HG03558 (cell line): Measurements from ENCODE around the gene CMTR1.
"Not testable (repeated sequence)": the region's sequence is repeated elsewhere in the genome, so short reads cannot be mapped to it uniquely, and the experiment has no call there.

ENCODE experiments used
- ATAC-seq: cut with Tn5 transposase; IDR thresholded peaks from one replicate; pipeline ENCODE4 v1.9.1; 2021; ENCODE audit warnings: moderate number of reproducible peaks; ENCODE audit not compliant: unreplicated experiment; ENCODE audit errors: extremely low read depth

CMTR1 gene

GRCh38 chr6:37490536-37491170 is 57.6 kb downstream of the CMTR1 start:
- no peak for ATAC-seq

GRCh38 chr6:37491171-37491829 is 58.3 kb downstream of the CMTR1 start:
- ATAC-seq, result no peak

- ATAC-seq, result no peak
These were observed 58.8 kb downstream of the CMTR1 start for GRCh38 chr6:37491830-37492208.

GRCh38 chr6:37492236-37492972 is 59.4 kb downstream of the CMTR1 start:
- no peak for ATAC-seq

- ATAC-seq, result no peak
These were observed 60.1 kb downstream of the CMTR1 start for GRCh38 chr6:37492991-37493660.

GRCh38 chr6:37493661-37493995 is 60.6 kb downstream of the CMTR1 start:
- no peak for ATAC-seq

GRCh38 chr6:37495244-37495934 is 62.4 kb downstream of the CMTR1 start:
- no peak for ATAC-seq

GRCh38 chr6:37496951-37497885 is 64.2 kb downstream of the CMTR1 start:
- ATAC-seq, result no peak

- peak; percentile 53 for ATAC-seq
These were observed 66.6 kb downstream of the CMTR1 start, which contains the start of gene CCDC167 for GRCh38 chr6:37499433-37500293. CCDC167 (minus strand) TSS chr6:37499893; CDS start chr6:37499863, 30 bp downstream.

GRCh38 chr6:37500294-37500608 is 67.2 kb downstream of the CMTR1 start:
- no peak for ATAC-seq

- ATAC-seq, result not testable (repeated sequence)
These were observed 67.9 kb downstream of the CMTR1 start for GRCh38 chr6:37500904-37501303.

GRCh38 chr6:37501632-37502491 is 68.8 kb downstream of the CMTR1 start:
- no peak for ATAC-seq

- no peak for ATAC-seq
These were observed 69.8 kb downstream of the CMTR1 start for GRCh38 chr6:37502703-37503291.

- no peak for ATAC-seq
These were observed 70.4 kb downstream of the CMTR1 start for GRCh38 chr6:37503309-37503965.

GRCh38 chr6:37504024-37504423 is 71.0 kb downstream of the CMTR1 start:
- no peak for ATAC-seq

- no peak for ATAC-seq
These were observed 73.5 kb downstream of the CMTR1 start for GRCh38 chr6:37506479-37506878.

GRCh38 chr6:37507077-37507476 is 74.1 kb downstream of the CMTR1 start:
- no peak for ATAC-seq
